Spleen (tissue), 11 donors: Measurements from ENCODE around the gene GLTP. TPM values are rescaled to one million over a fixed set of nuclear protein-coding genes. Genes with fewer than 3 reads are reported as not detected.
"Not testable (repeated sequence)": the region's sequence is repeated elsewhere in the genome, so short reads cannot be mapped to it uniquely, and the experiment has no call there.

Experiments
- DNase-seq: peaks from one replicate; pipeline ENCODE4 v3.0.0-alpha.2; 2020
- H3K27ac ChIP-seq, 8 donors: fragments of 200-600 bp; sonication (generic) in 7 of 8; 1 replicate in 4 of 8; 2 replicates in 4 of 8; pipeline versions ENCODE4 v1.5.0 to v1.8.0; 2016 to 2021; ENCODE audit warnings: inconsistent platforms in 4 of 8, mild to moderate bottlenecking in 4 of 8, moderate library complexity in 1 of 8
- H3K27me3 ChIP-seq, 7 donors: fragments of 200-600 bp; sonication (generic) in 6 of 7; replicated peaks in 1 of 7; 1 replicate in 4 of 7; 2 replicates in 3 of 7; pipeline versions ENCODE4 v1.5.0 to v1.8.0; 2016 to 2021; ENCODE audit warnings: inconsistent platforms in 3 of 7, mild to moderate bottlenecking in 1 of 7
- H3K36me3 ChIP-seq, 6 donors: fragments of 200-600 bp; sonication (generic) in 5 of 6; 1 replicate in 4 of 6; 2 replicates in 2 of 6; pipeline versions ENCODE4 v1.5.0 to v1.8.0; 2016 to 2021; ENCODE audit warnings: inconsistent platforms in 2 of 6
- H3K4me1 ChIP-seq, 6 donors: fragments of 200-600 bp; sonication (generic) in 5 of 6; 1 replicate in 3 of 6; 2 replicates in 3 of 6; pipeline versions ENCODE4 v1.5.0 to v1.8.0; 2016 to 2021; ENCODE audit warnings: inconsistent platforms in 3 of 6
- H3K4me3 ChIP-seq, 8 donors: fragments of 200-600 bp; sonication (generic) in 7 of 8; 1 replicate in 4 of 8; 2 replicates in 4 of 8; pipeline versions ENCODE4 v1.5.0 to v1.8.0; 2016 to 2021; ENCODE audit warnings: inconsistent platforms in 4 of 8, mild to moderate bottlenecking in 4 of 8, moderate library complexity in 2 of 8
- H3K9me3 ChIP-seq, 8 donors: fragments of 200-600 bp; sonication (generic) in 7 of 8; 1 replicate in 4 of 8; 2 replicates in 4 of 8; pipeline versions ENCODE4 v1.5.0 to v1.8.0; 2016 to 2021; ENCODE audit warnings: inconsistent platforms in 4 of 8
- POLR2A ChIP-seq, 3 donors: fragments of 450-650 bp; IDR thresholded peaks; one replicate each; pipeline ENCODE4 v1.5.1; 2017; ENCODE audit warnings: antibody characterized with exemption in 3 of 3, mild to moderate bottlenecking in 1 of 3
- POLR2AphosphoS5 ChIP-seq, 3 donors: sonication (generic); formaldehyde crosslinking; IDR thresholded peaks; one replicate each; pipeline ENCODE4 v1.5.1; 2017; ENCODE audit warnings: antibody characterized with exemption in 3 of 3
- WGBS, 5 donors: extraction: QIAGEN DNeasy Blood & Tissue Kit in 3 of 5; methylation state at CpG; one replicate each; pipeline versions ENCODE4 v1.1.5 to v1.1.7; 2013 to 2018; 5-methylcytosine and 5-hydroxymethylcytosine counted together
- intact Hi-C: fragments of 100-400 bp; cut with DNase I; formaldehyde crosslinking; loops from one replicate; pipeline ENCODE4 v1.15.0; 2023; ENCODE audit warnings: low total_unique reads
- polyA plus RNA-seq, 3 donors: library from polyadenylated mRNA; stranded (reverse); fragments of 200-250 nt; gene quantifications; one replicate each; pipeline ENCODE4 v1.2.1, GENCODE V29; 2013
- total RNA-seq, 7 donors: library from RNA; depleted of rRNA in 3 of 7; stranded (reverse); fragments of >200 nt in 3 of 7; fragmentation: NEBNext Ultra II Directional in 4 of 7; extraction: Animal tissue kit (Norgen Biotek cat#: 25700) in 4 of 7; gene quantifications; one replicate each; pipeline versions ENCODE4 v1.1.0 to v1.2.1, GENCODE V29; 2016 to 2021
- TF ChIP-seq, protein P1 (sequence below), 11 experiments: fragments of 200-600 bp in 7 of 11; fragments of 450-650 bp in 4 of 11; sonication (generic) in 4 of 11; IDR thresholded peaks in 8 of 11; conservative IDR thresholded peaks in 3 of 11; 1 replicate in 7 of 11; 2 replicates in 4 of 11; pipeline versions ENCODE4 v1.4.0 to v1.8.0; 2016 to 2021; ENCODE audit warnings: antibody characterized with exemption in 11 of 11, inconsistent platforms in 4 of 11, mild to moderate bottlenecking in 1 of 11
- donor health status: healthy with polysubstance abuse.
- donor health status: DM: no; HTN: no; CAD: no; lungs with moderate emphysema.
- donor health status: DM: no; HTN: no; CAD: no.
- donor health status: Bipolar disorder and iron deficiency.
- donor health status: healthy.
- donor health status: DM: no; HTN: no; CAD: no.
- donor health status: DM: yes; HTN: yes; CAD: no.

GLTP gene
- total and polyA plus RNA-seq, 10 donors = 25.6 to 45.5 (median 31.8) TPM

DNA sequence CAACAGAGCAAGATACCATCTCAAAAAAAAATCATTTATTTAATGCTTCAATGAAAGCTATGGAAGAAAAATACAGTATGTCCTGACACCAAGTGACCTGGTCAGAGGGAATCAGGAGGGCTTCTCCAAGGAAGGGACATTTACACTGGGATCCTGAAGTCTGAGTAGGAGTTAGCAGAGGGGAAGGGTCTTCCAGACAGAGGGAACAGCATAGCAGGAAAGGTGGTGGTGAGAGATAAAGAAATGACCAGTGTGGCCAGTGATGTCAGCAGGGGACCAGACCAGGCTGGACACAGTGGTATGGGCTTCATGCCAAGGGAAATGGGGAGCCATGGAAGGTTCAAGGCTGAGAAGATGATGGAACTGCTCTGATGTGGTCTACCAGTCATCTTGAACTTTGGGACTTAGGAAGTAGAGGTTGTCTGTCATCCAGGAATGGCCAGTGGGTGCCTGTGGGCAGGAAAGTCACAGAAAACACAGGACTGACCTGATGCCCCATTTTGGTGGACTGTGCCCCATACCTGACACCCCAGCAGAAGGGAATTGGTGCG is 11.9 kb upstream of the GLTP start:
- no peak overlapping the region for H3K4me3 ChIP-seq
- peak overlapping the region in 5 of 8 donors; percentile 27 to 63 (median 39) for H3K27ac ChIP-seq

GRCh38 chr12:109891731-109892130 is 11.4 kb upstream of the GLTP start:
- H3K27me3 ChIP-seq, H3K36me3 ChIP-seq, H3K9me3 ChIP-seq, intact Hi-C loops, DNase-seq, H3K4me3 ChIP-seq: not testable (repeated sequence)
- H3K27ac ChIP-seq = peak overlapping the region in 2 of 8 donors; percentile 50 to 63
- H3K4me1 ChIP-seq = peaks cover 10 to 66% (median 42%) of the 10 kb centered on the region in 6 donors
- WGBS, 5 donors = 86 to 95% (median 91%) methylated on average over 7 of the region's 7 CpGs

More for the DNA sequence above, 11.9 kb upstream of the GLTP start:
- Histone ChIP-seq H3K4me1 (peaks cover 10 to 61% (median 41%) of the 10 kb centered on the region in 6 donors), H3K9me3 (no peaks in the 10 kb centered on the region), H3K27me3 (no peaks in the 10 kb centered on the region), H3K36me3 (no peaks in the 10 kb centered on the region)
- intact Hi-C loops = no loop called here
- WGBS, 5 donors = 83 to 100% (median 100%) methylated on average over 1 of the region's 1 CpG
- TF ChIP-seq POLR2AphosphoS5 (IDR thresholded peaks at IDR 0.05) = no peak
- no peak for DNase-seq

- Histone ChIP-seq H3K4me1 (peaks cover 10 to 69% (median 42%) of the 10 kb centered on the region in 6 donors), H3K27ac (no peak overlapping the region), H3K36me3 (no peaks in the 10 kb centered on the region), H3K27me3 (no peaks in the 10 kb centered on the region), H3K4me3 (no peak overlapping the region), H3K9me3 (no peaks in the 10 kb centered on the region)
- intact Hi-C loops = no loop called here
- WGBS, 5 donors = 86 to 93% (median 90%) methylated on average over 13 of the region's 13 CpGs
- DNase-seq = no peak
- TF ChIP-seq POLR2AphosphoS5 (IDR thresholded peaks at IDR 0.05) = no peak
- TF ChIP-seq POLR2A (IDR thresholded peaks at IDR 0.05) = no peak
- TF ChIP-seq, protein P1, sequence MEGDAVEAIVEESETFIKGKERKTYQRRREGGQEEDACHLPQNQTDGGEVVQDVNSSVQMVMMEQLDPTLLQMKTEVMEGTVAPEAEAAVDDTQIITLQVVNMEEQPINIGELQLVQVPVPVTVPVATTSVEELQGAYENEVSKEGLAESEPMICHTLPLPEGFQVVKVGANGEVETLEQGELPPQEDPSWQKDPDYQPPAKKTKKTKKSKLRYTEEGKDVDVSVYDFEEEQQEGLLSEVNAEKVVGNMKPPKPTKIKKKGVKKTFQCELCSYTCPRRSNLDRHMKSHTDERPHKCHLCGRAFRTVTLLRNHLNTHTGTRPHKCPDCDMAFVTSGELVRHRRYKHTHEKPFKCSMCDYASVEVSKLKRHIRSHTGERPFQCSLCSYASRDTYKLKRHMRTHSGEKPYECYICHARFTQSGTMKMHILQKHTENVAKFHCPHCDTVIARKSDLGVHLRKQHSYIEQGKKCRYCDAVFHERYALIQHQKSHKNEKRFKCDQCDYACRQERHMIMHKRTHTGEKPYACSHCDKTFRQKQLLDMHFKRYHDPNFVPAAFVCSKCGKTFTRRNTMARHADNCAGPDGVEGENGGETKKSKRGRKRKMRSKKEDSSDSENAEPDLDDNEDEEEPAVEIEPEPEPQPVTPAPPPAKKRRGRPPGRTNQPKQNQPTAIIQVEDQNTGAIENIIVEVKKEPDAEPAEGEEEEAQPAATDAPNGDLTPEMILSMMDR (IDR thresholded peaks at IDR 0.05 in 8 of 11, conservative IDR thresholded peaks at IDR 0.05 in 3 of 11) = no peak
Observed at GRCh38 chr12:109890620-109891170, 10.4 kb upstream of the GLTP start.

- no peak for DNase-seq
- Histone ChIP-seq H3K27ac (peak overlapping the region; percentile 87 to 92 (median 90)), H3K27me3 (no peaks in the 10 kb centered on the region), H3K4me3 (peak overlapping the region in 1 of 8 donors; percentile 44), H3K4me1 (peaks cover 10 to 64% (median 40%) of the 10 kb centered on the region in 6 donors), H3K36me3 (no peaks in the 10 kb centered on the region), H3K9me3 (no peaks in the 10 kb centered on the region)
- 17 to 35% (median 21%) methylated on average over 12 of the region's 12 CpGs for WGBS, 5 donors
- TF ChIP-seq, protein P1 (IDR thresholded peaks at IDR 0.05 in 8 of 11, conservative IDR thresholded peaks at IDR 0.05 in 3 of 11) = no peak
- TF ChIP-seq POLR2AphosphoS5 (IDR thresholded peaks at IDR 0.05) = peak in 1 of 3 donors; percentile 12
- intact Hi-C loops = loop anchor here (10.0 kb wide), 1 partner anchor 84 kb away; no protein-coding TSS in a partner anchor
Observed at GRCh38 chr12:109888179-109889020, 8.1 kb upstream of the GLTP start.

DNA sequence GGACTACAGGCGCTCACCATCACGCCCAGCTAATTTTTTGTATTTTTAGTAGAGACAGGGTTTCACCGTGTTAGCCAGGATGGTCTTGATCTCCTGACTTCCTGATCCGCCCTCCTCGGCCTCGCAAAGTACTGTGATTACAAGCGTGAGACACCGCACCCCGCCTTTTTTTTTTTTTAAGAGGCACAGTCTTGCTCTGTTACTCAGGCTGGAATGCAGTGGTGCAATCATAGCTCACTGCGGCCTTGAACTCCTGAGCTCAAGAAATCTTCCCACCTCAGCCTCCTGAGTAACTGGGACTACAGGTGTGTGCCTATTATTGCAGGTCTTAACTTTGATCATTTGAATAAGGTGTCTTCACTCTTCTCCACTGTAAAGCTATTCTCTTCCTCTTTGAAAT is 5.3 kb upstream of the GLTP start:
- no peak for TF ChIP-seq POLR2A (IDR thresholded peaks at IDR 0.05)
- no peak for TF ChIP-seq POLR2AphosphoS5 (IDR thresholded peaks at IDR 0.05)
- TF ChIP-seq, protein P1 (IDR thresholded peaks at IDR 0.05 in 8 of 11, conservative IDR thresholded peaks at IDR 0.05 in 3 of 11) = no peak
- Histone ChIP-seq H3K4me1 (peaks cover 15 to 51% (median 35%) of the 10 kb centered on the region in 6 donors), H3K9me3 (no peaks in the 10 kb centered on the region), H3K27ac (no peak overlapping the region), H3K4me3 (no peak overlapping the region), H3K27me3 (no peaks in the 10 kb centered on the region), H3K36me3 (no peaks in the 10 kb centered on the region)
- WGBS, 5 donors = 83 to 90% (median 87%) methylated on average over 10 of the region's 10 CpGs
- no peak for DNase-seq
- intact Hi-C loops = loop anchor here (10.0 kb wide), 1 partner anchor 81 kb away; no protein-coding TSS in a partner anchor
